HG03159 (cell line): ENCODE results near the gene ARL2.
A peak's percentile ranks its signal among the peaks of the same experiment; 100 is the strongest.
"Not testable (repeated sequence)": the region's sequence is repeated elsewhere in the genome, so short reads cannot be mapped to it uniquely, and the experiment has no call there.

Experiments
- ATAC-seq: cut with Tn5 transposase; IDR thresholded peaks from one replicate; pipeline ENCODE4 v1.9.1; 2021; ENCODE audit warnings: mild to moderate bottlenecking, moderate library complexity; ENCODE audit not compliant: unreplicated experiment

ARL2 gene

GRCh38 chr11:65013888-65014725 is at the start of gene ARL2:
ARL2 (plus strand) TSS chr11:65014160; CDS start chr11:65014208, 48 bp downstream.
- ATAC-seq, result peak; percentile 74

- ATAC-seq, result no peak
These were observed 46.6 kb upstream of the ARL2 start for GRCh38 chr11:64967375-64967774.

GRCh38 chr11:64969209-64969608 is 44.8 kb upstream of the ARL2 start:
- no peak for ATAC-seq

- ATAC-seq, result no peak
These were observed 43.2 kb upstream of the ARL2 start for GRCh38 chr11:64970731-64971151.

GRCh38 chr11:64971421-64972233 is 42.3 kb upstream of the ARL2 start, which contains the start of gene MAJIN:
MAJIN (minus strand) TSS chr11:64972108; CDS start chr11:64959405, 12,703 bp downstream.
- ATAC-seq, result no peak

GRCh38 chr11:64974124-64974523 is 39.8 kb upstream of the ARL2 start:
- ATAC-seq, result no peak

GRCh38 chr11:64976651-64977050 is 37.3 kb upstream of the ARL2 start:
- ATAC-seq, result no peak

GRCh38 chr11:64983339-64983738 is 30.6 kb upstream of the ARL2 start:
- ATAC-seq, result not testable (repeated sequence)

GRCh38 chr11:64987998-64988854 is 25.7 kb upstream of the ARL2 start:
- ATAC-seq, result no peak

- no peak for ATAC-seq
These were observed 24.5 kb upstream of the ARL2 start for GRCh38 chr11:64989416-64989815.

- no peak for ATAC-seq
These were observed 23.6 kb upstream of the ARL2 start for GRCh38 chr11:64990222-64990923.

- no peak for ATAC-seq
These were observed 19.6 kb upstream of the ARL2 start for GRCh38 chr11:64994318-64994717.

GRCh38 chr11:64996327-64996709 is 17.6 kb upstream of the ARL2 start:
- no peak for ATAC-seq

- ATAC-seq, result no peak
These were observed 17.1 kb upstream of the ARL2 start, which contains the start of gene BATF2 for GRCh38 chr11:64996710-64997380. BATF2 (minus strand) TSS chr11:64996971; CDS start chr11:64996914, 57 bp downstream.

- no peak for ATAC-seq
These were observed 15.8 kb upstream of the ARL2 start for GRCh38 chr11:64998141-64998540.

- no peak for ATAC-seq
These were observed 15.1 kb upstream of the ARL2 start for GRCh38 chr11:64998690-64999431.

- no peak for ATAC-seq
These were observed 14.5 kb upstream of the ARL2 start for GRCh38 chr11:64999478-64999877.

- ATAC-seq, result no peak
These were observed 11.3 kb upstream of the ARL2 start for GRCh38 chr11:65002706-65003105.

- ATAC-seq, result no peak
These were observed 10.7 kb upstream of the ARL2 start for GRCh38 chr11:65003282-65003681.
